ENCODE results near the gene DNAJB6. TPM values are rescaled to one million over a fixed set of nuclear protein-coding genes. Genes with fewer than 3 reads are reported as not detected.
A peak's percentile ranks its signal among the peaks of the same experiment; 100 is the strongest.

The DNAJB6 gene
- total RNA-seq, 1 donor from 2014 or later = 74.3 TPM

DNA sequence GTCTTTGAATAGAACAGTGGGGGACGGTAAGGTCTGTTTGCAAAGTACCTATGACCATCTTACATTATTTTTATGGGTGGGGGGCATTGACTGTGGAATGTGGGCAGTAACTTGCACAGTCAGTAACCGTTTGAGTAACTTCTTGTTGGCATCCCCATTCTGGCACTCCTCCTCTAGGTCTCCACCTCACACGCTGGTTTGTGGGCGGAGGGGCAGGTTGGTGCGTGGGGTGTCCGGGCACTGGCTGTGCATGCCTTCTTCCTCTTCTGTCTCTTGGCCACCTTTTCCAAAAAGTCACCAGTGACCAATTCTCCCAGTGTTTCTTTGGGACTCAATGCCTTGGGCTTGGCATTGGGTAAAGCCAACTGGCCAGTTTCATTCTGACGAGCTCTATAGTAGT is 43.6 kb downstream of the DNAJB6 start:
- no peak for ATAC-seq (ENCODE audit: low read depth)
- H3K27ac Mint-ChIP-seq = no peak overlapping the region

DNA sequence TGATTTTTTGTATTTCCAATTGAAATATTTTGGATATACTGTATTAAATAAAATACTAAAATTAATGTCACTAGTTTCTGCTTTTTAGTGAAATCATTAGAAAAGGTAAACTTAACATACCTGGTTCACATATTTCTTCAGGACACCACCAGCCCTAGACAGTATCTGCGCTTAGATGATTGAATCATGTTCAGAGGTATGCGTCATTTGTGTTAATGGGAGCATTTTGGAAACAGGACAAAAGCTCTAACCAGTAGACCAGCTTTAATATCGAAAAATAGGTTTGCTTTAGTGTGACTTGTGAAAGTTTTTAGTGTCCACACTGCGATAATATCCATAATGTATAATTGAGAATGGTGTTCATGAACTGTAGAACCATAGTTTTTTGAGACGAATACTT is 47.1 kb downstream of the DNAJB6 start:
- Mint-ChIP-seq H3K4me3 (no peak overlapping the region), H3K9me3 (no peaks in the 10 kb centered on the region), H3K4me1 (peaks cover 12% of the 10 kb centered on the region), H3K27me3 (no peaks in the 10 kb centered on the region), H3K27ac (no peak overlapping the region), H3K36me3 (ENCODE audit: low read depth) (peaks cover 62% of the 10 kb centered on the region)
- ChIA-PET POLR2A (interaction anchor here (0.6 kb wide), 1 partner anchor 432 kb away, joined by 3 read pairs; no protein-coding TSS in a partner anchor), CTCF (interaction anchor here (0.5 kb wide), 1 partner anchor 414 kb away, joined by 4 read pairs; no protein-coding TSS in a partner anchor)
- no peak for DNase-seq
- intact Hi-C loops (cut with micrococcal nuclease) = loop anchor here (10.0 kb wide), 1 partner anchor 409 kb away; no protein-coding TSS in a partner anchor
- no peak for TF ChIP-seq CTCF (IDR thresholded peaks at IDR 0.05)
- ATAC-seq (ENCODE audit: low read depth) = no peak

More for the DNA sequence above, 43.6 kb downstream of the DNAJB6 start:
- Mint-ChIP-seq H3K4me1 (peaks cover 19% of the 10 kb centered on the region), H3K36me3 (ENCODE audit: low read depth) (peaks cover 74% of the 10 kb centered on the region), H3K4me3 (no peak overlapping the region), H3K9me3 (no peaks in the 10 kb centered on the region), H3K27me3 (no peaks in the 10 kb centered on the region)
- no peak for TF ChIP-seq CTCF (IDR thresholded peaks at IDR 0.05)
- no peak for DNase-seq
- intact Hi-C loops (cut with micrococcal nuclease) = loop anchor here (10.0 kb wide), 1 partner anchor 406 kb away; no protein-coding TSS in a partner anchor
- CTCF ChIA-PET = no interaction called here
- POLR2A ChIA-PET = no interaction called here

DNA sequence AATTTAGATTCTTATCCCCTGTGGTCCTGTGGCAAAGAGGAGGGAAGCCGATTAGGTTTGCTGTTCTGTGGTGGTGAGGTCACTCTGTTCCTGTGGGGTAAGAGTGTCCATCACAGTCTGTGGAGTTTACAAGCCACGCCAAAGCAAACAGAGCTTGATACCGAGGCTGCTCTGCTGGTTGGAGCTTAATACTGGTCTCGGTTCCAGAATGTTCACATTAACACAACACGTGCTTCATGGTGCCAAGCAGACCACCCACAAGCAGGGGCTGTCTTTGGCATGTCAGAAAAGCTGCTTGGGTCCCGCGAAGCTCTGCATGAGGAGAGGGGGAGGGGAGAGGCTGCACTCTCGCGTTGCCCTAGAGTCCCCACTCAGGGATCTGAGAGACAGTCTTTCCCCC is 47.5 kb downstream of the DNAJB6 start:
- H3K27me3 Mint-ChIP-seq = no peaks in the 10 kb centered on the region
- H3K9me3 Mint-ChIP-seq = no peaks in the 10 kb centered on the region
- peaks cover 67% of the 10 kb centered on the region for H3K36me3 Mint-ChIP-seq (ENCODE audit: low read depth)
- DNase-seq (no peak), ATAC-seq (ENCODE audit: low read depth) (no peak)
- H3K4me1 Mint-ChIP-seq = peaks cover 12% of the 10 kb centered on the region
- ChIA-PET CTCF (interaction anchor here (0.5 kb wide), 1 partner anchor 414 kb away, joined by 4 read pairs; no protein-coding TSS in a partner anchor), POLR2A (no interaction called here)
- intact Hi-C loops (cut with micrococcal nuclease) = loop anchor here (10.0 kb wide), 1 partner anchor 410 kb away; no protein-coding TSS in a partner anchor
- H3K4me3 Mint-ChIP-seq = no peak overlapping the region
- TF ChIP-seq CTCF (IDR thresholded peaks at IDR 0.05) = no peak
- no peak overlapping the region for H3K27ac Mint-ChIP-seq

GRCh38 chr7:157386979-157387800 is 50.4 kb downstream of the DNAJB6 start:
- intact Hi-C loops (cut with micrococcal nuclease) = loop anchor here (1.0 to 10.0 kb wide), 3 partner anchors 50 to 438 kb away; partner anchors contain the start of genes DNAJB6 and NOM1
- POLR2A ChIA-PET = interaction anchor here (0.6 kb wide), 1 partner anchor 116 kb away, joined by 3 read pairs; no protein-coding TSS in a partner anchor
- no peak overlapping the region for H3K4me3 Mint-ChIP-seq

More at GRCh38 chr7:157386979-157387800, 50.4 kb downstream of the DNAJB6 start:
- Mint-ChIP-seq H3K27me3 (no peaks in the 10 kb centered on the region), H3K27ac (peak overlapping the region; percentile 19), H3K36me3 (ENCODE audit: low read depth) (peaks cover 71% of the 10 kb centered on the region), H3K9me3 (no peaks in the 10 kb centered on the region), H3K4me1 (peaks cover 16% of the 10 kb centered on the region)
- TF ChIP-seq CTCF (IDR thresholded peaks at IDR 0.05) = peak; percentile 68
- ATAC-seq (ENCODE audit: low read depth) (peak; percentile 95), DNase-seq (peak; percentile 52)
- CTCF ChIA-PET = interaction anchor here (0.7 to 1.4 kb wide), 3 partner anchors 8 to 12 kb away, joined by 3 to 4 read pairs (median 4); no protein-coding TSS in a partner anchor
